D341Med (cell line): ENCODE measurements around the gene MYO9B.

Experiments
- DNase-seq: peaks from one replicate; pipeline ENCODE4 v3.0.0; 2012; ENCODE audit warnings: low spot score

Gene MYO9B

DNA sequence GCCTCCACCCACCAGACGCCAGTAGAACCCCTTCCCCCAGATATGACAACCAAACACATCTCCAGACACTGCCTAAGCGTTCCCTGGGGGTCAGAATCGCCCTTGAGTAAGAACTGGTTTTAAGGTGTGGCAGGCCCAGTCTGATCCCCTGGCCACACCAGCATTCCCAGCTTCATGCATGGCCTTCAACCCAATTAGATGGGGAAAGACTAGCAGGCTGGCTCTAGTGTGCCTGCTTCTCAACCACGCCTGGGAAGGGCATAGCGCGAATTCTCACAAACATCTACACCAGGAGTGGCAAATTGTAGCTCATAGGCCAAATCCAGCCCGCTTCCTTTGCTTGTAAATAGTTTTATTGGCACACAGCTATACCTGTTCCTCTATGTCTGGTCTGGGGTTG, 13.9 kb upstream of the MYO9B start:
- no peak for DNase-seq

DNA sequence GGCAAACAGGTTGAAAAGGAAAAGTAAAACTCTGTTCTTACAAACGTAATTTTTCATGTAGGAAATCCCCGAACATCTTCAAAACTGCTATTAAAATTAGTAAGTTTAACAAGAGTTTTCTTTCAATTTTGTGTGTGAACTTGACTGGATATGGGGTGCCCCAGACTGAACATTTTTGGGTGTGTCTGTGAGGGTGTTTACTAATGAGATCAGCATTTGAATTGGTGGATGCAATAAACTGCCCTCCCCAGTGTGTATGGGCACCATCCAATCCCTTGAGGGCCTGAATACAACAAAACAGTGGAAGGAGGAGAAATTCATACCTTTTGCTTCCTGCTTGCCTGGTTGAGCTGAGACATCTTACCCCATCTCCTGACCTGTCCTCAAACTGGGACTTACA, 12.1 kb upstream of the MYO9B start:
- no peak for DNase-seq

- no peak for DNase-seq
Measured at GRCh38 chr19:17069193-17069592, 6.4 kb upstream of the MYO9B start.

- DNase-seq: no peak
Measured at GRCh38 chr19:17070421-17070820, 5.2 kb upstream of the MYO9B start.

- no peak for DNase-seq
Measured at GRCh38 chr19:17070912-17071311, 4.7 kb upstream of the MYO9B start.

DNA sequence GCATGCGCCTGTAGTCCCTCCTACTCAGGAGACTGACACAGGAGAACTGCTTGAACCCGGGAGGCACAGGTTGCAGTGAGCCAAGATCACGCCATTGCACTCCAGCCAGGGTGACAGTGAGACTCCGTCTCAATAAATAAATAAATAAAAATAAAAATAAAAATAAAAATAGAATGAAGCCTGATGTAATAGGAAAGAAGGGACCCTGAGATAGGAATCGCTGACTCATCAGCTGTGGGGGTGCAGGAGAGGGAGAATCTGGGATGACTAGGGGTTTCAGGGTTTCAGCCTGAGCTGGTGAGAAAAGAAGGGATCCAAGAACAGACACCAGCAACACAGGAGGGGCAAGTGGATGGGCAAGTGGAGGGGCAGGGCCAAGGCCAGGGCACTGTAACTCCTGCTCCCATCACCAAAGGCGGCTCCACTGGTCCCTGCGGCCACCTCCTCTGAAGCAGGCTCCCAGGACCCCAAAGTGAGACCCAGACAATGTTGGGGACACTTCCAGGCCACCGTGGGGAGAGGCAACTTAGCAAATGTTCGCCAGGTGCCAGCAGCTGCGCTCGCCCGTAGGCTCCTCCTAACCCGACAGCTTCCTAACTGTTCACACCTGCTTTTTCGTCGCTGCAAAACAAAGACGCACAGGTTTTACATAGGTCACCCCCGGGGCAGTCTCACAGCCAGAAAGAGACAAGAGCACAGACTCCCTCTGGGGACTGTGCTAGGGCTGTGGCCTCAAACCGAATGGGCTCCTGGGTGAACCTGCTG, 1.5 kb upstream of the MYO9B start:
- DNase-seq: no peak

GRCh38 chr19:17074634-17075034, 943 bp upstream of the MYO9B start:
- no peak for DNase-seq

DNA sequence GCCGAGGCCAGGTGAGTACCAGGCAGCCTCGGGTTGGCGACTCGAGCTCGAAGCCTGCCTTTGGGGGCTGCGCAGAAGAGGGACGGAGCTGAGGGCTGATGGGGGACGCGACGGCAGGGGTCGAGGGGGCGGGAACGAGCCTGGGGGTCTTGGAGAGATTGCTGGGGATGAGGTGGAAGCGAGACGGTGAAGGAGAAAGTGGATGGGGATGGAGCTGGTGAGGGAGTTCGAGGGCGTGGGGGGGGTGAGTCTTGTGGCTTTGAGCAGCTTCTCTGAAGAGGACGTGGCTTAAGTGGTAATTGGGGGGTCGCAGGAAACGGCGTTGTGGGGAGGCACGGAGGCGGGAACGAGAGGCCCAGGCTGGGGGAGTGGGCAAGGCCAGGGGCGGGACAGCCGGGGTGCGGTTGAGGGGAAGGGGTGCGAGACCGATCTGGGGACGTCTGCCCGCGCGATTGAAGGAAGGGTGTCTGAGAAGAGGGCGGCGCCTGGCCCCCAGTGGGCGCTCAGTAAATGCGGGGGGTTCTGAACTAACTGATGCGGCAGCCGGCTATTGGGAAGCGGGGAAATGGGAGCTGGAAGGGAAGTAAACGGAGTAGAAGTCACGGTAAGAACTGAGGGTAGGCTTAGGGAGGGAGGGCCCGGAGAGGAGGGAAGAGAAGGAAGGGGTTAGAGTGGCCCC, 426 bp downstream of the MYO9B start:
- DNase-seq: no peak

- DNase-seq: no peak
Measured at GRCh38 chr19:17076543-17076991, 990 bp downstream of the MYO9B start.

DNA sequence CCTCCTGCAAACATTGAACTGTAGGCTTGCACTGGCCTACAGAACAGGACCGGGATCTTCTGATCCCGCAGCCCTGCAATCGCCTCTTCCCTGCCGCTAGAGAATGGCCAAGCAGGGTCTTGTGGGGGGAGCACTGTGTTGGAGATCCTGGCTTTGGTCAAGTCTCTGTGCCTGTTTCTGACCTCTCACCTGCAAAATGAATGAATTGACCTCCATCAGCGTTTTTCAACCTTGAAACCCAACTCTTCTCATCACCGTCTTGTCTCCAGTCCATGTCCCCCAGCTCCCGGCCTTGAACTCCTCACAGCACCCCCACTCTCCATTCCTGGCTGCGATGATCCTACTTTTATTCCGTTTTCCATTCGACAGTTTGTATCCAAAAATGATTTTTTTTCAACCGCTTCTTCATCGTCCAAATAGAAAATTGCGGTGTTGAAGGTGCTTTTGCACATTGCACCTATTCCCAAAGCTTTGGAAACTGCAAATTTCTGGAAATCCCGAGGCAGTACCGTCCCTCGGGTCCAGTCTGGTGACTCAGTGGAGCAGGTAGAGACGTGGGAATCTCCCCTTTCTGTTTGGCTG, 2.0 kb downstream of the MYO9B start:
- no peak for DNase-seq

DNA sequence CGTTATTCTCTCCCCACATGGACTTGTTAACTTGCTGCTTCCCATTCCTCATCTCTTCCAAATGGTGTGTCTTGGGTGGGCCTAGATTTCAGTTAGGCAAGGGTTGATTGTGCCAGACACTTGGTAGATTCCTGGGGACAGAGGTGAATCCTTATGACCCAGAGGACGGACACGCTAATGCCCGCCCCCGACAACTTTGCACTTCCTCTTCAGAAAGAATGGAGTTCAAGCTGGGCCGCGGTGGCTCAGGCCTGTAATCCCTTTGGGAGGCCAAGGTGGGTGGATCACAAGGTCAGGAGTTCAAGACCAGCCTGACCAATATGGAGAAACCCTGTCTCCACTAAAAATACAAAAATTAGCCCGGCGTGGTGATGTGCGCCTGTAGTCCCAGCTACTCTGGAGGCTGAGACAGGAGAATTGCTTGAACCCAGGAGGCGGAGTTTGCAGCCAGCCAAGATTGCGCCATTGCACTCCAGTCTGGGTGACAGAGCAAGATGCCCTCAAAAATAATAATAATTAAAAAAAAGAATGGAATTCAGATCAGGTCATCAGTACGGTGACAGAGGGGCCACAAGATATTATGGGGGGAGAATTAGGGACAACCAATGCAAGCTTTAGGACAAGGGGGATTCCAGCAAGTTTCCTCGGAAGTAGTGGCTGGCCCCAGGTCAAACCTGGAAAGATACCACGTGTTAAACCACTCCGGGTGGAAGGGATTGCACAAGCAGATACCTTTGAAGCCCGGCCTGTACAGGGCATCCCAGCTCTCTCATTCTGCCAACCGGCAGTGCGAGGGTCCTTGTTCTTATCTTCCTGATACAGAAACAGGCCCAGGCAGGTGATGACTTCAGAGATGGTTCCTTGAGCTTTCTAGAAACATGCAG, 2.7 kb downstream of the MYO9B start:
- DNase-seq: no peak

GRCh38 chr19:17078920-17079709, 3.5 kb downstream of the MYO9B start:
- DNase-seq: no peak

- no peak for DNase-seq
Measured at GRCh38 chr19:17079710-17080439, 4.3 kb downstream of the MYO9B start.

GRCh38 chr19:17080440-17080801, 4.8 kb downstream of the MYO9B start:
- DNase-seq: no peak

DNA sequence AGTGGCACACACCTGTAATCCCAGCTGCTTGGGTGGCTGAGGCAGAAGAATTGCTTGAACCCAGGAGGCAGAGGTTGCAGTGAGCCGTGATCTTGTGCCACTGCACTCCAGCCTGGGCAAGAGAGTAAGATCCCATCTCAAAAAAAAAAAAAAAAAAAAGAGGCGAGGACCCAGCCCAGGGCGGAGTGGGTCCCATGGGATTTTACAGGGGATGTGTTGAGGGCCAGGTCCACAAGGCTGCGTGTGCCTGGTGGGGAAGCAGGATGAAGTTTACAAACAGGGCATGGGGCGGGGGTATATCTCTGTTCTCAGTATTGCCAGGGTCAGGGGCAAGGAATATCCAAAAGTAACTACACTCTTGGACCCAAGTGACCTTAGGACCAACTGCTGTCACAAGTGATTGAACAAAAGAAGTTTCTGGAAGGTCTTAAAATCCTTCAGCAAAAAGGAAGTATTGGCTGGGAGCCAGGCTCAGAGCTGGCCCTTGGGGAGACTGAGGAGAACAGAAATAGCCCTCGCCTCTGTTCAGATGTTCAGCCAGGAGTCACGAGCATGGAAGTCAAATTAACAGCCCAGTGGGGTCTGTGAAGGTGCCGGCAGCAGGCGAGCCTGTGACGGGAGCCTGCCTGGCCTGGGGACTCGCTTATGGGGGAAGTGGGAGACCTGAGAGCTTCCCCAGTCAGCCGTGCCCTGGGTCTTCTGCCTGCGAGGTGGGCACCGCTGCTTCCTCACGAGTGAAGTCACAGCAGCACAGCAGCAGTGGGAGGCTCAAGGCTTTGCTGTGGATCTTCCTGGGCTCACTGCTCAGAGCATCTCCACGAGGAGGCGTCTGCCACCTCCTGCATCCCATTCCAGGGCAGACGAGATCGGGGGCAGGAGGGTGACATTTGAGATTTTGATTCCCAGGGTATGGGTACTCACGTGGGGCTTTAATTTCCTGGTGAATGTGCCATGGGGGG, 6.4 kb downstream of the MYO9B start:
- DNase-seq: no peak

DNA sequence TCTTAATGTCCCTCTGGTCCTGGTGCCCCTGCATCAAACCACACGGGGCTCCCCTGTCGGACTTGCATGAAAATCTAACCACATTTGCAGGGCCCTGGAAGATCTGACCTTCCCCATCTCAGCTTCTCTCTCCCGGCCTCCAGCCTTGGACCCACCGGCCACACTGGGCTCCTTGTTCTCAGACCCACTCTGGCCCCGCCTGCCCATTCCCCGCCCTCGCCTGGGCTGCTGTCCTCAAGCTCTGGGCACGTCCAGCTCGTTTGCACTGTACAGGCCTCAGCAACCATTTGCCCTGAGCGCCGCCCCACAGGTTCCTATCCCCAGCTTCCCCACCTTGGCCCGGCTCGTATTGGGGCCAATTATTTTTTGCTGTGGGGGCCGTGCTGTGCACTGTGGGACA, 10.5 kb downstream of the MYO9B start:
- DNase-seq: no peak

DNA sequence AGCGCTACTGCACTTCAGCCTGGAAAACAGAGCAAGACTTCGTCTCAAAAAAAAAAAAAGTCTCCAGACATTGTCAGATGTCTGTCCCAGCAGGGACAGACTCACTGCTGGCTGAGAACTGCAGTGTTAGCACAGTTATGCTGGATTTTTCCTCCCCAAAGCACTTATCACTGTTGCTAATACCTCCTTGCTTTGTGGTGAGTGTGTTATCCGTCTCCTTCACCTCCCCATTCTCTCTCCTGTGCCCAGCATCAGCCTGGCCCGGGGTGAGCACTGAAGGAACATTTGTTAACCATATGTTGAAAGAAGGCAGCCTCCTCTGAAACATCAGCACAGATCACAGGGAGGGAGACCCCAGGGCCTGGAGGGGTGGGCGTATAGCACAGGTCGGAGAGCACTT, 11.3 kb downstream of the MYO9B start:
- DNase-seq: no peak

DNA sequence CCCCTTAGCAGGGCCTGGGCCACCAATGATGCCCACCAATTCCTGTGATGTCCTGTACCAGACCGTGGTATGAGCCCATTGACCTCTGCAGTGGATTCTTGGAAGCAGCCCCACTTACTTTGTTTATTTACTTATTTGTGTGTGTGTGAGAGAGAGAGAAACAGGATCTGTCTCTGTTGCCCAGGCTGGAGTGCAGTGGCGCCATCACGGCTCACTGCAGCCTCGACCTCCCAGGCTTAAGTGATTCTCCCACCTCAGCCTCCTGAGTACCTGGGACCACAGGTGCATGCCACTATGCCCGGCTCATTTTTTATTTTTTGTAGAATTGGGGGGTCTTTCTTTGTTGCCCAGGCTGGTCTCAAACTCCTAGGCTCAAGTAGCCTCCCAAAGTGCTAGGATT, 13.0 kb downstream of the MYO9B start:
- DNase-seq: no peak

DNA sequence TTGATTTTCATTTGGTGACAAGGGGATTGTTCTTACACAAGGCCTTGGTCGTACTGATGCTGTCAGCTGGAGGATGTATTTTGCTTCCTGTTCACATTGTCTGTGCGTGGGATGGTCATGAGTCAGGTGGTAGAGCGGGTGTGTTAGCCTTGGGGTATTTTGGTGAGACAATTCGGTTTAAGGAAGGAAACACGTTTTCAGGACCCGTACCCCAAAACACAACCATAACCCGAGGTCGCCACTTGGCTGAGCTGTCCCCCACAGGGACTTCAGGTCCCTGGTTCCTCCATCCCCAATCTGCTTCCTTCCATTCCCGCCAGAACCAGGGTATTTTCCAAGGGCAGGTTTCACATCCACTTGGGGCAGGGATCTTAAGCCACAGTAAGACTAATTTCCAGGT, 15.0 kb downstream of the MYO9B start:
- DNase-seq: no peak
